Neural cell (in vitro differentiated cells): ENCODE results near the gene NFU1. TPM values are rescaled to one million over a fixed set of nuclear protein-coding genes. Genes with fewer than 3 reads are reported as not detected.

Experiments
- H2AFZ ChIP-seq: fragments of 200-600, 300-800 bp; sonication (generic), shearing (Covaris generic); 2 replicates; pipeline ENCODE4 v1.6.0; 2014; ENCODE audit warnings: low read depth, mild to moderate bottlenecking, antibody characterized with exemption, low read length, moderate library complexity
- H3F3A ChIP-seq: fragments of 200-600 bp; shearing (Covaris generic); 2 replicates; pipeline ENCODE4 v1.6.1; 2016; ENCODE audit warnings: mild to moderate bottlenecking, moderate library complexity, mixed read lengths, antibody characterized with exemption, low read length; ENCODE audit not compliant: insufficient read depth, poor library complexity, severe bottlenecking
- H3K27ac ChIP-seq: fragments of 200-600, 300-800 bp; sonication (generic), shearing (Covaris generic); 2 replicates; pipeline ENCODE4 v1.5.1; 2014; ENCODE audit warnings: mild to moderate bottlenecking, low read length, moderate library complexity
- H3K27me3 ChIP-seq: fragments of 300-800, 200-600 bp; sonication (generic), shearing (Covaris generic); 2 replicates; pipeline ENCODE4 v1.6.0; 2014; ENCODE audit warnings: mild to moderate bottlenecking, low read depth, low read length, moderate library complexity; ENCODE audit not compliant: insufficient read depth
- H3K36me3 ChIP-seq: fragments of 300-800, 200-600 bp; sonication (generic), shearing (Covaris generic); 2 replicates; pipeline ENCODE4 v1.5.1; 2014; ENCODE audit warnings: mild to moderate bottlenecking, antibody characterized with exemption, low read length, moderate library complexity; ENCODE audit not compliant: insufficient read depth
- H3K4me2 ChIP-seq: fragments of 300-800, 200-600 bp; sonication (generic), shearing (Covaris generic); 2 replicates; pipeline ENCODE4 v1.6.0; 2014; ENCODE audit warnings: mild to moderate bottlenecking, low read length
- H3K4me3 ChIP-seq: fragments of 300-800, 200-600 bp; sonication (generic), shearing (Covaris generic); 2 replicates; pipeline ENCODE4 v1.5.1; 2014; ENCODE audit warnings: mild to moderate bottlenecking, low read length, moderate library complexity
- H3K79me2 ChIP-seq: fragments of 200-600 bp; shearing (Covaris generic); replicated peaks from 2 replicates; pipeline ENCODE4 v1.6.0; 2014; ENCODE audit warnings: mild to moderate bottlenecking, low read length, moderate library complexity; ENCODE audit not compliant: insufficient read depth
- H3K9ac ChIP-seq: fragments of 300-800, 200-600 bp; sonication (generic), shearing (Covaris generic); 2 replicates; pipeline ENCODE4 v1.6.1; 2016; ENCODE audit warnings: mild to moderate bottlenecking, low read length, mixed read lengths
- H3K9me2 ChIP-seq: fragments of 200-600 bp; shearing (Covaris generic); 2 replicates; pipeline ENCODE4 v1.6.1; 2016; ENCODE audit warnings: mild to moderate bottlenecking, low read length, mixed read lengths; ENCODE audit not compliant: insufficient read depth
- H3K9me3 ChIP-seq: fragments of 200-600, 300-800 bp; sonication (generic), shearing (Covaris generic); 2 replicates; pipeline ENCODE4 v1.6.1; 2016; ENCODE audit warnings: mild to moderate bottlenecking, mixed run types, low read length, moderate library complexity, mixed read lengths
- H4K20me1 ChIP-seq: fragments of 200-600 bp; shearing (Covaris generic); 2 replicates; pipeline ENCODE4 v1.6.1; 2016; ENCODE audit warnings: mild to moderate bottlenecking, mixed run types; ENCODE audit not compliant: insufficient read depth
- CTCF ChIP-seq: fragments of 450-650 bp; IDR thresholded peaks from 2 replicates; pipeline ENCODE4 v1.5.1; 2014; ENCODE audit warnings: antibody characterized with exemption, mild to moderate bottlenecking, moderate library complexity; ENCODE audit not compliant: poor library complexity, severe bottlenecking
- EP300 ChIP-seq: fragments of 450-650 bp; conservative IDR thresholded peaks from 2 replicates; pipeline ENCODE4 v1.6.1; 2014; ENCODE audit warnings: antibody characterized with exemption, mild to moderate bottlenecking, moderate library complexity; ENCODE audit not compliant: poor library complexity, severe bottlenecking
- EZH2 ChIP-seq: fragments of 200-600, 300-800 bp; shearing (Covaris generic), sonication (generic); IDR thresholded peaks from 2 replicates; pipeline ENCODE4 v1.6.1; 2014; ENCODE audit warnings: antibody characterized with exemption, low read length, borderline replicate concordance, mild to moderate bottlenecking; ENCODE audit not compliant: insufficient read depth, poor library complexity, severe bottlenecking
- MXI1 ChIP-seq: fragments of 450-650 bp; conservative IDR thresholded peaks from 2 replicates; pipeline ENCODE4 v1.6.1; 2014; ENCODE audit warnings: antibody characterized with exemption, mild to moderate bottlenecking; ENCODE audit not compliant: poor library complexity, severe bottlenecking
- POLR2AphosphoS5 ChIP-seq: IDR thresholded peaks from 2 replicates; pipeline ENCODE4 v1.6.1; 2012
- RAD21 ChIP-seq: fragments of 450-650 bp; conservative IDR thresholded peaks from 2 replicates; pipeline ENCODE4 v1.6.1; 2014; ENCODE audit warnings: antibody characterized with exemption, mild to moderate bottlenecking, moderate library complexity
- REST ChIP-seq: IDR thresholded peaks from 2 replicates; pipeline ENCODE4 v1.6.1; 2012; ENCODE audit warnings: borderline replicate concordance
- SMC3 ChIP-seq: fragments of 450-650 bp; conservative IDR thresholded peaks from 2 replicates; pipeline ENCODE4 v1.6.1; 2014; ENCODE audit warnings: antibody characterized with exemption, mild to moderate bottlenecking, moderate library complexity; ENCODE audit not compliant: poor library complexity
- TAF1 ChIP-seq: IDR thresholded peaks from 2 replicates; pipeline ENCODE4 v1.6.1; 2012; ENCODE audit warnings: low read depth
- polyA plus RNA-seq: library from polyadenylated mRNA; depleted of rRNA; stranded (reverse); fragments of >200 nt; gene quantifications from 2 replicates; pipeline ENCODE4 v1.2.3, GENCODE V29; 2014

The NFU1 gene
- polyA plus RNA-seq, 1 donor from 2014 or later, result 116 TPM

- Histone ChIP-seq H3K27ac (peak within 1 kb of the TSS; percentile 80), H3K36me3 (no peaks in the 10 kb centered on the region), H3K9ac (peak within 1 kb of the TSS; percentile 85), H3K9me2 (no peaks in the 10 kb centered on the region), H4K20me1 (no peaks in the 10 kb centered on the region), H3K4me3 (peak within 1 kb of the TSS; percentile 94), H3K4me2 (peak within 1 kb of the TSS; percentile 76), H2AFZ (peak within 1 kb of the TSS; percentile 91), H3K9me3 (no peaks in the 10 kb centered on the region), H3F3A (no peaks in the 10 kb centered on the region), H3K27me3 (no peaks in the 10 kb centered on the region), H3K79me2 (peaks cover 42% of the 10 kb centered on the region)
- peak; percentile 85 for TF ChIP-seq POLR2AphosphoS5
- peak; percentile 55 for TF ChIP-seq REST
- TF ChIP-seq MXI1, result peak; percentile 89
- TF ChIP-seq CTCF, result no peak
- peak; percentile 38 for TF ChIP-seq TAF1
- TF ChIP-seq SMC3, result peak; percentile 23
- no peak for TF ChIP-seq EZH2
- TF ChIP-seq RAD21, result no peak
- peak; percentile 57 for TF ChIP-seq EP300
These were observed 50.2 kb downstream of the NFU1 start, which contains the start of gene GFPT1 for GRCh38 chr2:69386789-69387734. TSS of gene GFPT1 (minus strand) at chr2:69387227. CDS start at chr2:69387071, 156 bp downstream.

- TF ChIP-seq TAF1 (no peak), CTCF (no peak), RAD21 (no peak), MXI1 (no peak), REST (no peak), POLR2AphosphoS5 (no peak), EZH2 (no peak), SMC3 (no peak), EP300 (no peak)
- Histone ChIP-seq H3K9ac (peak overlapping the region; percentile 85), H3K9me3 (no peaks in the 10 kb centered on the region), H3K27ac (peak overlapping the region; percentile 80), H3K4me3 (peak overlapping the region; percentile 94), H2AFZ (peak overlapping the region; percentile 91), H3K79me2 (peaks cover 46% of the 10 kb centered on the region), H4K20me1 (no peaks in the 10 kb centered on the region), H3K36me3 (no peaks in the 10 kb centered on the region), H3K9me2 (no peaks in the 10 kb centered on the region), H3F3A (no peaks in the 10 kb centered on the region), H3K4me2 (peak overlapping the region; percentile 76), H3K27me3 (no peaks in the 10 kb centered on the region)
These were observed 50.9 kb downstream of the NFU1 start for GRCh38 chr2:69386360-69386759.
